HepG2 (cell line): ENCODE data around the gene TJP3. TPM values are rescaled to one million over a fixed set of nuclear protein-coding genes. Genes with fewer than 3 reads are reported as not detected.

Experiments used
- CHD2 ChIP-seq: IDR thresholded peaks from 2 replicates; pipeline ENCODE4 v1.6.1; 2011; ENCODE audit warnings: low read depth, low read length, improper control_type of control experiment
- FOXC1 ChIP-seq: sonication (generic); formaldehyde crosslinking; IDR thresholded peaks from 2 replicates; pipeline ENCODE4 v1.8.0; 2022; ENCODE audit warnings: mild to moderate bottlenecking, missing genetic modification reagents, borderline replicate concordance
- FOXJ3 ChIP-seq: sonication (generic); formaldehyde crosslinking; IDR thresholded peaks from 2 replicates; pipeline ENCODE4 v1.4.0; 2020; ENCODE audit warnings: missing genetic modification reagents, mild to moderate bottlenecking, borderline replicate concordance
- FOXP1 ChIP-seq, 2 experiments: fragments of 450-650 bp in 1 of 2; IDR thresholded peaks; 2 replicates each; pipeline ENCODE4 v1.6.1; 2017 to 2018; ENCODE audit warnings: antibody characterized with exemption in 1 of 2
- GABPB1 ChIP-seq: IDR thresholded peaks from 2 replicates; pipeline ENCODE4 v1.6.1; 2016; ENCODE audit warnings: mild to moderate bottlenecking, missing genetic modification reagents, moderate library complexity, missing compliant biosample characterization
- PAWR ChIP-seq: sonication (generic); formaldehyde crosslinking; IDR thresholded peaks from 2 replicates; pipeline ENCODE4 v1.4.0; 2020; ENCODE audit warnings: missing genetic modification reagents, mild to moderate bottlenecking, borderline replicate concordance
- SOX6 ChIP-seq, 2 experiments: fragments of 450-650 bp in 1 of 2; sonication (generic) in 1 of 2; formaldehyde crosslinking in 1 of 2; IDR thresholded peaks; 2 replicates each; pipeline versions ENCODE4 v1.4.0 to v1.6.1; 2017 to 2020; ENCODE audit warnings: antibody characterized with exemption in 1 of 2, mild to moderate bottlenecking in 1 of 2, missing genetic modification reagents in 1 of 2
- SP140L ChIP-seq: sonication (generic); formaldehyde crosslinking; IDR thresholded peaks from 2 replicates; pipeline ENCODE4 v1.4.0; 2020; ENCODE audit warnings: missing genetic modification reagents, borderline replicate concordance
- TBX2 ChIP-seq: sonication (generic); formaldehyde crosslinking; IDR thresholded peaks from 2 replicates; pipeline ENCODE4 v1.5.0; 2020; ENCODE audit warnings: missing genetic modification reagents, mild to moderate bottlenecking, borderline replicate concordance
- ZNF251 ChIP-seq: sonication (generic); formaldehyde crosslinking; IDR thresholded peaks from 2 replicates; pipeline ENCODE4 v1.9.0; 2021; ENCODE audit warnings: mild to moderate bottlenecking, missing genetic modification reagents
- ZNF510 ChIP-seq: sonication (generic); formaldehyde crosslinking; IDR thresholded peaks from 2 replicates; pipeline ENCODE4 v1.4.0; 2020; ENCODE audit warnings: low read depth, mild to moderate bottlenecking, missing genetic modification reagents
- polyA plus RNA-seq, 8 experiments: library from polyadenylated mRNA; depleted of rRNA in 3 of 8; stranded (reverse) in 7 of 8; unstranded in 1 of 8; fragments of >200 nt; fragmentation: Illumina TruSeq in 4 of 8; extraction: Trizol in 4 of 8; gene quantifications; 2 replicates each; pipeline versions ENCODE4 v1.2.1 to v1.2.3, GENCODE V29; 2011 to 2016; ENCODE audit warnings: low read depth in 4 of 8, missing spikeins in 1 of 8, mixed read lengths in 1 of 8; ENCODE audit not compliant: insufficient read depth in 1 of 8
- total RNA-seq, 5 experiments: library from RNA; depleted of rRNA; stranded (reverse); fragments of >200 nt; fragmentation: Illumina TruSeq; extraction: Trizol; gene quantifications; 2 replicates each; pipeline ENCODE4 v1.2.3, GENCODE V29; 2016; ENCODE audit warnings: low read depth in 1 of 5
- TF ChIP-seq, protein P1 (sequence below): sonication (generic); formaldehyde crosslinking; IDR thresholded peaks from 2 replicates; pipeline ENCODE4 v1.4.0; 2020; ENCODE audit warnings: missing genetic modification reagents
- TF ChIP-seq, protein P2 (sequence below): sonication (generic); formaldehyde crosslinking; IDR thresholded peaks from 2 replicates; pipeline ENCODE4 v1.5.1; 2020; ENCODE audit warnings: missing genetic modification reagents, mild to moderate bottlenecking, borderline replicate concordance
- TF ChIP-seq, protein P3 (sequence below): fragments of 450-650 bp; IDR thresholded peaks from 2 replicates; pipeline ENCODE4 v1.6.1; 2016
- TF ChIP-seq, protein P4 (sequence below): sonication (generic); formaldehyde crosslinking; IDR thresholded peaks from one replicate; pipeline ENCODE4 v1.5.1; 2020; ENCODE audit warnings: mild to moderate bottlenecking, missing genetic modification reagents; ENCODE audit errors: not compliant biosample characterization

The TJP3 gene
- total and polyA plus RNA-seq, 2 of the 13 experiments (the other 11 are each of a cell fraction or from before 2014, with no cell fraction given): 2.3 to 21.5 TPM

DNA sequence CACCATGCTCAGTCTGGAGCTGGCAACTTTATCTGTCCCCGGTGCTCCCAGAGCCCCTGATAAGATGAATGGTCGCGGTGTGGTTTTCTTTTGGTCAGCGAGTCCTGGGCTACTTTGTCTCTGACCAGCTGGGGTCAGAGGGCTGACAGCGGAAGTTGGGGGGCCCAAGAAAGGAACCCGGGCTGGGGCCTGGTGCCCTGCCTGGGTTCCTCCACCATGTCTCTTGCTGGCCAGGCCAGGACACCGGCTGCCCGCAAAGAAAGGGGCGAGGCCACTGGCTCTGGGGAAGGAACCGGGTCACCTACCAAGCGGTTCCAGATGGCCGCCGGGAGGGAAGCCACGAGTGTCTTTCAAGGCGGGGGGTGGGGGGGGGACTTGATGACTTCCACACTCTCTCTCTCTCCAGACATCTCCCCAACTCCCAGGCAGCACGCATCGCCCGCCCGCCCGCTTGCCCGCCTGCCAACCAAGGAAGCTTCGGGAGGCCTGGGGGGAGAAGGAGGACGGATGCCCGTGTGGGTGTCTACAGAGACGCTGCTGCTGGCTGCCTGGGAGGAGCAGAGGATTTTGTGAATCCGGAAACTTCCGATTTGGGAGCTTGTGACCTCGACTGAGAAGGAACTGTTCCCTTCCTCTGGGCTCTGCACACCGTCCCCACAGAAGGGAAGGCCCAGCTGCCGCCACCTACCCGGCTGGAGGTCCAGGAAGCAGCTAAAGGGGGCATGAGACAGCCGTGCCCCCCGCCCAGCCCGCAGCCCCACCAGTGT lies 9.0 kb upstream of the TJP3 start (continued):
- TF ChIP-seq, protein P1, sequence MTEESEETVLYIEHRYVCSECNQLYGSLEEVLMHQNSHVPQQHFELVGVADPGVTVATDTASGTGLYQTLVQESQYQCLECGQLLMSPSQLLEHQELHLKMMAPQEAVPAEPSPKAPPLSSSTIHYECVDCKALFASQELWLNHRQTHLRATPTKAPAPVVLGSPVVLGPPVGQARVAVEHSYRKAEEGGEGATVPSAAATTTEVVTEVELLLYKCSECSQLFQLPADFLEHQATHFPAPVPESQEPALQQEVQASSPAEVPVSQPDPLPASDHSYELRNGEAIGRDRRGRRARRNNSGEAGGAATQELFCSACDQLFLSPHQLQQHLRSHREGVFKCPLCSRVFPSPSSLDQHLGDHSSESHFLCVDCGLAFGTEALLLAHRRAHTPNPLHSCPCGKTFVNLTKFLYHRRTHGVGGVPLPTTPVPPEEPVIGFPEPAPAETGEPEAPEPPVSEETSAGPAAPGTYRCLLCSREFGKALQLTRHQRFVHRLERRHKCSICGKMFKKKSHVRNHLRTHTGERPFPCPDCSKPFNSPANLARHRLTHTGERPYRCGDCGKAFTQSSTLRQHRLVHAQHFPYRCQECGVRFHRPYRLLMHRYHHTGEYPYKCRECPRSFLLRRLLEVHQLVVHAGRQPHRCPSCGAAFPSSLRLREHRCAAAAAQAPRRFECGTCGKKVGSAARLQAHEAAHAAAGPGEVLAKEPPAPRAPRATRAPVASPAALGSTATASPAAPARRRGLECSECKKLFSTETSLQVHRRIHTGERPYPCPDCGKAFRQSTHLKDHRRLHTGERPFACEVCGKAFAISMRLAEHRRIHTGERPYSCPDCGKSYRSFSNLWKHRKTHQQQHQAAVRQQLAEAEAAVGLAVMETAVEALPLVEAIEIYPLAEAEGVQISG (CRISPR knock-in tag): peak; percentile 81
- TF ChIP-seq SOX6 (IDR thresholded peaks at IDR 0.05) (no peak), SOX6 (CRISPR knock-in tag; IDR thresholded peaks at IDR 0.05) (no peak), ZNF251 (no peak), PAWR (CRISPR knock-in tag) (no peak), FOXP1 (IDR thresholded peaks at IDR 0.05) (no peak), FOXP1 (CRISPR knock-in tag; IDR thresholded peaks at IDR 0.05) (no peak), ZNF510 (no peak), GABPB1 (CRISPR knock-in tag) (peak; percentile 81), FOXJ3 (no peak), FOXC1 (CRISPR knock-in tag) (no peak), CHD2 (no peak), TBX2 (no peak; the same call in 1 of the 2 replicates), SP140L (no peak)
- TF ChIP-seq, protein P2, sequence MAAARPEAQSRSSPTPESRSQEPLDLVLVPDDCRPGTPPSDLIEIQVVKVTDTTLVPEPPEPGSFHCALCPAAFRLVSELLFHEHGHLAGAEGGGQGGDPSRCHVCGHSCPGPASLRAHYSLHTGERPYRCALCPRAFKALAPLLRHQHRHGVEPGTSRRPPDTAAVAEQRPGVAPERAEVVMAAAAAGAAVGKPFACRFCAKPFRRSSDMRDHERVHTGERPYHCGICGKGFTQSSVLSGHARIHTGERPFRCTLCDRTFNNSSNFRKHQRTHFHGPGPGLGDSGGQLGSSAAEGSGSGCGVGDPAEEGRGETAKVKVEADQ (CRISPR knock-in tag): no peak
- TF ChIP-seq, protein P3, sequence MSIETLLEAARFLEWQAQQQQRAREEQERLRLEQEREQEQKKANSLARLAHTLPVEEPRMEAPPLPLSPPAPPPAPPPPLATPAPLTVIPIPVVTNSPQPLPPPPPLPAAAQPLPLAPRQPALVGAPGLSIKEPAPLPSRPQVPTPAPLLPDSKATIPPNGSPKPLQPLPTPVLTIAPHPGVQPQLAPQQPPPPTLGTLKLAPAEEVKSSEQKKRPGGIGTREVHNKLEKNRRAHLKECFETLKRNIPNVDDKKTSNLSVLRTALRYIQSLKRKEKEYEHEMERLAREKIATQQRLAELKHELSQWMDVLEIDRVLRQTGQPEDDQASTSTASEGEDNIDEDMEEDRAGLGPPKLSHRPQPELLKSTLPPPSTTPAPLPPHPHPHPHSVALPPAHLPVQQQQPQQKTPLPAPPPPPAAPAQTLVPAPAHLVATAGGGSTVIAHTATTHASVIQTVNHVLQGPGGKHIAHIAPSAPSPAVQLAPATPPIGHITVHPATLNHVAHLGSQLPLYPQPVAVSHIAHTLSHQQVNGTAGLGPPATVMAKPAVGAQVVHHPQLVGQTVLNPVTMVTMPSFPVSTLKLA: no peak
- TF ChIP-seq, protein P4, sequence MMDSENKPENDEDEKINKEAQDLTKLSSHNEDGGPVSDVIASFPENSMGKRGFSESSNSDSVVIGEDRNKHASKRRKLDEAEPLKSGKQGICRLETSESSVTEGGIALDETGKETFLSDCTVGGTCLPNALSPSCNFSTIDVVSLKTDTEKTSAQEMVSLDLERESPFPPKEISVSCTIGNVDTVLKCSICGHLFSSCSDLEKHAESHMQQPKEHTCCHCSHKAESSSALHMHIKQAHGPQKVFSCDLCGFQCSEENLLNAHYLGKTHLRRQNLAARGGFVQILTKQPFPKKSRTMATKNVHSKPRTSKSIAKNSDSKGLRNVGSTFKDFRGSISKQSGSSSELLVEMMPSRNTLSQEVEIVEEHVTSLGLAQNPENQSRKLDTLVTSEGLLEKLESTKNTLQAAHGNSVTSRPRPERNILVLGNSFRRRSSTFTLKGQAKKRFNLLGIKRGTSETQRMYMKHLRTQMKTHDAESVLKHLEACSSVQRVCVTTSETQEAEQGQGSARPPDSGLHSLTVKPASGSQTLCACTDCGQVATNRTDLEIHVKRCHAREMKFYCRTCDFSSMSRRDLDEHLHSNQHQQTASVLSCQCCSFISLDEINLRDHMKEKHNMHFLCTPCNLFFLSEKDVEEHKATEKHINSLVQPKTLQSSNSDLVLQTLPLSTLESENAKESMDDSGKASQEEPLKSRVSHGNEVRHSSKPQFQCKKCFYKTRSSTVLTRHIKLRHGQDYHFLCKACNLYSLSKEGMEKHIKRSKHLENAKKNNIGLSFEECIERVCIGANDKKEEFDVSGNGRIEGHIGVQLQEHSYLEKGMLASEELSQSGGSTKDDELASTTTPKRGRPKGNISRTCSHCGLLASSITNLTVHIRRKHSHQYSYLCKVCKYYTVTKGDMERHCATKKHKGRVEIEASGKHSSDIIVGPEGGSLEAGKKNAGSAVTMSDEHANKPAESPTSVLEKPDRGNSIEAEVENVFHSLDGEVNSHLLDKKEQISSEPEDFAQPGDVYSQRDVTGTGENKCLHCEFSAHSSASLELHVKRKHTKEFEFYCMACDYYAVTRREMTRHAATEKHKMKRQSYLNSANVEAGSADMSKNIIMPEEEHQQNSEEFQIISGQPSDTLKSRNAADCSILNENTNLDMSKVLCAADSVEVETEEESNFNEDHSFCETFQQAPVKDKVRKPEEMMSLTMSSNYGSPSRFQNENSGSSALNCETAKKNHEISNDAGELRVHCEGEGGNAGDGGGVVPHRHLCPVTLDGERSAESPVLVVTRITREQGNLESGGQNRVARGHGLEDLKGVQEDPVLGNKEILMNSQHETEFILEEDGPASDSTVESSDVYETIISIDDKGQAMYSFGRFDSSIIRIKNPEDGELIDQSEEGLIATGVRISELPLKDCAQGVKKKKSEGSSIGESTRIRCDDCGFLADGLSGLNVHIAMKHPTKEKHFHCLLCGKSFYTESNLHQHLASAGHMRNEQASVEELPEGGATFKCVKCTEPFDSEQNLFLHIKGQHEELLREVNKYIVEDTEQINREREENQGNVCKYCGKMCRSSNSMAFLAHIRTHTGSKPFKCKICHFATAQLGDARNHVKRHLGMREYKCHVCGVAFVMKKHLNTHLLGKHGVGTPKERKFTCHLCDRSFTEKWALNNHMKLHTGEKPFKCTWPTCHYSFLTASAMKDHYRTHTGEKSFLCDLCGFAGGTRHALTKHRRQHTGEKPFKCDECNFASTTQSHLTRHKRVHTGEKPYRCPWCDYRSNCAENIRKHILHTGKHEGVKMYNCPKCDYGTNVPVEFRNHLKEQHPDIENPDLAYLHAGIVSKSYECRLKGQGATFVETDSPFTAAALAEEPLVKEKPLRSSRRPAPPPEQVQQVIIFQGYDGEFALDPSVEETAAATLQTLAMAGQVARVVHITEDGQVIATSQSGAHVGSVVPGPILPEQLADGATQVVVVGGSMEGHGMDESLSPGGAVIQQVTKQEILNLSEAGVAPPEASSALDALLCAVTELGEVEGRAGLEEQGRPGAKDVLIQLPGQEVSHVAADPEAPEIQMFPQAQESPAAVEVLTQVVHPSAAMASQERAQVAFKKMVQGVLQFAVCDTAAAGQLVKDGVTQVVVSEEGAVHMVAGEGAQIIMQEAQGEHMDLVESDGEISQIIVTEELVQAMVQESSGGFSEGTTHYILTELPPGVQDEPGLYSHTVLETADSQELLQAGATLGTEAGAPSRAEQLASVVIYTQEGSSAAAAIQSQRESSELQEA (CRISPR knock-in tag): peak; percentile 26
